SKM-1 (cell line): ENCODE measurements around the gene SLC10A6.

Experiments used
- DNase-seq: peaks from one replicate; lab custom pipeline; 2025; ENCODE audit not compliant: unreplicated experiment; lab: John Stamatoyannopoulos, UW

Gene SLC10A6

DNA sequence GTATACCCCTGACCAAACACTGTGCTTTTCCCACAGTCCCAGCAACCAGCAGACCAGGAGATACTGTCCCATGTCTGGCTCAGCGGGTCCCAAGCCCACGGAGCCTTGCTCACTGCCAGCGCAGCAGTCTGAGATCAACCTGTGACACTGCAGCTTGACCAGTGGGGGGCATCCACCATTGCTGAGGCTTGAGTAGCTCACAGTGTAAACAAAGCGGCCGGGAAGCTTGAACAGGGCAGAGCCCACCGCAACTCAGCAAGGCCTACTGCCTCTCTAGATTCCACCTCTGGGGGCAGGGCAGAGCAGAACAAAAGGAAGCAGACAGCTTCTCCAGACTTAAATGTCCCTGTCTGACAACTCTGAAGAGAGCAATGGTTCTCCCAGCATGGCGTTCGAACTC is 58.1 kb downstream of the SLC10A6 start:
- no peak for DNase-seq

GRCh38 chr4:86788826-86789225 is 60.4 kb downstream of the SLC10A6 start:
- DNase-seq, result no peak

DNA sequence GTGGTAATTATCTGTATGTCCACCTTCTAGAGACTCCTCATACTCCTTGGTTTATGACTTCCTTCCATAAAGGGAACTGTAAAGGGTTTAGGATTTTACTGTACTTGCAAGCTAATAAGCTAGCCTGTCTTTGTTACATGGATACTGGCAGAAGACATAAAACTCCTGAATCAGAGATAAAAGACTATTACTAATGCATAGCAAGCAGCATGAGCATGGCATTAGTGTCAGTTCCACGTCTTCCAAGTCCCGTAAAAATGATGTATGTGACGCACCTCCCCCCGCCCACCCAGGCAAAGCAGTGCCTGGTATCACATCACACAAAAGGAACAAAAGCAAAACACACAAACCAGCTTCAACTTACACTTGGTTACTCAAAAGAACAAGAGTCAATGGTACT is 71.0 kb downstream of the SLC10A6 start:
- no peak for DNase-seq

- no peak for DNase-seq
Observed at GRCh38 chr4:86775061-86775460, 74.1 kb downstream of the SLC10A6 start.
